CD4-positive, alpha-beta memory T cell (primary cell): Measurements from ENCODE around the gene TPK1. TPM values are rescaled to one million over a fixed set of nuclear protein-coding genes. Genes with fewer than 3 reads are reported as not detected.

ENCODE experiments used
- CTCF ChIA-PET: fragments of 350-600 bp; sonication (Branson Sonifier 250); formaldehyde crosslinking; loops from one replicate; lab custom pipeline; 2021; ENCODE audit warnings: inconsistent platforms; ENCODE audit not compliant: partially characterized antibody; lab: Charles Lee
- POLR2A ChIA-PET: fragments of 350-600 bp; sonication (Branson Sonifier 250); formaldehyde crosslinking; loops from one replicate; lab custom pipeline; 2021; ENCODE audit not compliant: partially characterized antibody; lab: Charles Lee
- DNase-seq, 5 donors: peaks; one replicate each; pipeline versions ENCODE4 v3.0.0 to v3.0.0-alpha.2; 2020 to 2022; ENCODE audit warnings: mixed read lengths in 1 of 5
- H3K27ac ChIP-seq: one replicate; pipeline ENCODE4 v1.7.0; 2013; ENCODE audit warnings: low read depth, low read length
- H3K27me3 ChIP-seq: 2 replicates; pipeline ENCODE4 v1.7.0; 2013; ENCODE audit warnings: mild to moderate bottlenecking, low read length, moderate library complexity; ENCODE audit not compliant: insufficient read depth
- H3K36me3 ChIP-seq: 2 replicates; pipeline ENCODE4 v1.7.0; 2013; ENCODE audit warnings: mild to moderate bottlenecking, low read length, moderate library complexity; ENCODE audit not compliant: insufficient read depth
- H3K4me1 ChIP-seq: 2 replicates; pipeline ENCODE4 v1.7.0; 2013; ENCODE audit warnings: mild to moderate bottlenecking, low read length, moderate library complexity; ENCODE audit not compliant: insufficient read depth
- H3K4me3 ChIP-seq, 2 donors: one replicate each; pipeline ENCODE4 v1.7.0; 2013; ENCODE audit warnings: low read length in 2 of 2, mild to moderate bottlenecking in 1 of 2
- H3K9me3 ChIP-seq, 2 donors: one replicate each; pipeline ENCODE4 v1.7.0; 2013; ENCODE audit warnings: low read length in 2 of 2, control low read depth in 1 of 2; ENCODE audit not compliant: control insufficient read depth in 1 of 2
- H3K27ac Mint-ChIP-seq, 7 donors: one replicate each; pipeline ENCODE4 v1.8.0; 2020 to 2021; ENCODE audit warnings: mixed read lengths in 7 of 7, mild to moderate bottlenecking in 6 of 7, inconsistent platforms in 3 of 7, moderate library complexity in 3 of 7
- H3K27me3 Mint-ChIP-seq, 2 donors: one replicate each; pipeline ENCODE4 v1.8.0; 2020 to 2021; ENCODE audit warnings: mixed read lengths in 2 of 2
- H3K36me3 Mint-ChIP-seq, 2 donors: one replicate each; pipeline ENCODE4 v1.8.0; 2020 to 2021; ENCODE audit warnings: mixed read lengths in 2 of 2, inconsistent platforms in 1 of 2, mild to moderate bottlenecking in 1 of 2
- H3K4me1 Mint-ChIP-seq, 4 donors: one replicate each; pipeline ENCODE4 v1.8.0; 2020 to 2021; ENCODE audit warnings: mixed read lengths in 4 of 4, mild to moderate bottlenecking in 1 of 4
- H3K4me3 Mint-ChIP-seq, 8 donors: one replicate each; pipeline ENCODE4 v1.8.0; 2020 to 2021; ENCODE audit warnings: mixed read lengths in 8 of 8, mild to moderate bottlenecking in 7 of 8, moderate library complexity in 6 of 8, inconsistent platforms in 3 of 8
- H3K9me3 Mint-ChIP-seq, 8 donors: one replicate each; pipeline ENCODE4 v1.8.0; 2020 to 2021; ENCODE audit warnings: mixed read lengths in 8 of 8, mild to moderate bottlenecking in 5 of 8, inconsistent platforms in 3 of 8, moderate library complexity in 1 of 8
- intact Hi-C: fragments of 100-400 bp; cut with micrococcal nuclease; formaldehyde crosslinking; loops from one replicate; pipeline ENCODE4 v1.15.1; 2023
- polyA plus RNA-seq, 2 donors: library from polyadenylated mRNA; unstranded; fragments of 300-500 nt; fragmentation: Illumina TruSeq; gene quantifications; one replicate each; pipeline ENCODE4 v1.2.3, GENCODE V29; 2021
- total RNA-seq, 2 experiments: library from RNA; stranded (reverse); gene quantifications; one replicate each; pipeline ENCODE4 v1.2.3, GENCODE V29; 2021

The TPK1 gene
- total and polyA plus RNA-seq, 4 experiments from 2014 or later: 25.2 to 30.7 (median 27.8) TPM

DNA sequence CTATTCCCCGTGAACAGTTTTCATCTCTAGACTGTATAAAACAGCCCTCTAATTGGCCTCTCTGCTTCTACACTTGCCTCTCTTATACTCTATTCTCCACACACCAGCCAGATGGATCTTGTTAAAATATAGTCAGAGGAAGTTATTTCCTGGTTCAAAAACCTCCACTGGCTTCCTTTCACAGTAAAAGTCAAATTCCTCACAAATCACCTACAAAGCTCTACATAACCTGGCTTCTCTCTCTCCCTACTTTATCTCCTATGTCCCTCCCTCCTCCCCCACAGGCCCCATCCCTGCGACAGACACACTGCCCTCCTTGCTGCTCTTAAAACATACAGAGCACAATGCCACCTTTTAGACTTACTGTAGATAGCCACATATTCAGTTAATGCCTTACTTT is 60.1 kb downstream of the TPK1 start:
- H3K27ac Mint-ChIP-seq: peak overlapping the region in 1 of 7 donors; percentile 3
- intact Hi-C loops: no loop called here
- H3K4me1 Mint-ChIP-seq: peaks cover 17 to 38% (median 30%) of the 10 kb centered on the region in 4 donors
- ChIA-PET CTCF (no interaction called here), POLR2A (no interaction called here)
- no peaks in the 10 kb centered on the region for H3K9me3 ChIP-seq
- no peaks in the 10 kb centered on the region for H3K27me3 ChIP-seq
- H3K9me3 Mint-ChIP-seq: peaks cover 0 to 4% (median 0%) of the 10 kb centered on the region in 8 donors
- H3K4me1 ChIP-seq: peaks cover 17% of the 10 kb centered on the region
- no peaks in the 10 kb centered on the region for H3K27me3 Mint-ChIP-seq
- no peak overlapping the region for H3K27ac ChIP-seq
- H3K4me3 ChIP-seq: no peak overlapping the region
- no peak overlapping the region for H3K4me3 Mint-ChIP-seq
- H3K36me3 Mint-ChIP-seq: peaks cover 0 to 4% of the 10 kb centered on the region in 2 donors
- no peak for DNase-seq
- no peaks in the 10 kb centered on the region for H3K36me3 ChIP-seq

DNA sequence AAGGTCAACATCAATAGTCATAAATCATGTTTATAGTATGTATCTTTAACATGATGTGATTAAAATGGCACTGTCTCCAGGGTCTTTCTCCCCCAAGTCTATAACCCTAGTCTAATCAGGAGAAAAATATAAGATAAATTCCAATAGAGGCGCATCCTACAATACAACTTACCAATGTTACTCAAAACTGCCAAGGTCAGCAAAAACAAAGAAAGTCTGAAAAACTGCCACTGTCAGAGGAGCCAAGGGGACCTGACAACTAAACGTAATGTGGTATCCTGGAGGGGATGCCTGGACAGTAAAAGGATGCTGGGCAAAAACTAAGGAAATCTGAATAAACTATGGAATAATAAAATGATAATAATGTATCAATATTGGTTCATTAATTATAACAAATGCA is 63.9 kb downstream of the TPK1 start:
- CTCF ChIA-PET: interaction anchor here (2.3 kb wide), 1 partner anchor 14 kb away, joined by 8 read pairs; no protein-coding TSS in a partner anchor
- Histone ChIP-seq H3K27me3 (no peaks in the 10 kb centered on the region), H3K4me1 (peaks cover 11% of the 10 kb centered on the region), H3K9me3 (no peaks in the 10 kb centered on the region), H3K36me3 (no peaks in the 10 kb centered on the region), H3K4me3 (no peak overlapping the region), H3K27ac (no peak overlapping the region)
- no peaks in the 10 kb centered on the region for H3K27me3 Mint-ChIP-seq
- POLR2A ChIA-PET: no interaction called here
- peaks cover 0 to 4% (median 0%) of the 10 kb centered on the region in 8 donors for H3K9me3 Mint-ChIP-seq
- peaks cover 14 to 31% (median 23%) of the 10 kb centered on the region in 4 donors for H3K4me1 Mint-ChIP-seq
- peaks cover 0 to 12% of the 10 kb centered on the region in 2 donors for H3K36me3 Mint-ChIP-seq
- intact Hi-C loops: no loop called here
- H3K27ac Mint-ChIP-seq: no peak overlapping the region
- no peak for DNase-seq
- H3K4me3 Mint-ChIP-seq: no peak overlapping the region

DNA sequence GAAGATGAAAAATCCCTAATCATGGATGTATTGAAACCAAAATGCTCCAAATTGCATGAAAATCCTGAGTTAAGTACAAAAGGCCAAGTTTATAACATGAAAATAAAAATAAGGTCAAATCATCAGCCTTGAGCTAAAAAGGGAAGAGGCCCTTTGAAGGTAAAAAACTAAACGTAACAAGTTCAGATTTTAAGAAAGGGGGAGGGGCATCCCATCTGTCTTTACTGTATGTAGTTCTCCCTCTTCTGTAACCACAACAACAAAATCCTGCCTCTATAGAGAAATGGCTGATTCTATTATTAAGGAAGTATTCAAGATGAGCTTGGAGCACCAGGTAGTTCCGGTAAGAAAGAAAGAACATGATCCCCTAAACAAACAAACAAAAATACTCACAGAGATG is 64.7 kb downstream of the TPK1 start:
- peaks cover 0 to 12% of the 10 kb centered on the region in 2 donors for H3K36me3 Mint-ChIP-seq
- DNase-seq: no peak
- H3K27ac Mint-ChIP-seq: no peak overlapping the region
- H3K4me1 Mint-ChIP-seq: peaks cover 14 to 29% (median 22%) of the 10 kb centered on the region in 4 donors
- POLR2A ChIA-PET: no interaction called here
- Histone ChIP-seq H3K27ac (no peak overlapping the region), H3K9me3 (no peaks in the 10 kb centered on the region), H3K4me1 (peaks cover 11% of the 10 kb centered on the region), H3K36me3 (no peaks in the 10 kb centered on the region), H3K27me3 (no peaks in the 10 kb centered on the region), H3K4me3 (no peak overlapping the region)
- no peak overlapping the region for H3K4me3 Mint-ChIP-seq
- H3K27me3 Mint-ChIP-seq: no peaks in the 10 kb centered on the region
- CTCF ChIA-PET: no interaction called here
- intact Hi-C loops: no loop called here
- H3K9me3 Mint-ChIP-seq: peaks cover 0 to 4% (median 0%) of the 10 kb centered on the region in 8 donors

DNA sequence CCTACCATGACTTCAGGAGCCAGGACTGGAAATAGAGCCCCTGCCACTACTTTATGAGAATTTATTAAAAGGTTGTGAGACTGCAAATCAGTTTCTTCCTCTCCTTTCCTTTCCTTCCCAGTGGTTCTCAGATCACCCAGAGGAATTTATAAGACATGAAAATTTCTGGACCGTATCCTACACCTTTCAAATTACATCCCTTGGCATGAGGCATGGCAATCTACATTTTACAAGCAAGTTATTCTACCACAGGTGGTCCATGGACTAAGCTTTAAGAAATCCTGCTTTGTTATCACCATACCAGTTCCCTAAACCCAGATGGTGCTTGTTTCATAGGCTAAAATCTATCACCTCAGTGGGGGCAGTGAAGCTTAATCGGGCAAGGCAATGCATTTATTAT is 66.5 kb downstream of the TPK1 start:
- Histone ChIP-seq H3K4me3 (no peak overlapping the region), H3K36me3 (no peaks in the 10 kb centered on the region), H3K4me1 (peaks cover 6% of the 10 kb centered on the region), H3K27ac (no peak overlapping the region), H3K9me3 (no peaks in the 10 kb centered on the region), H3K27me3 (no peaks in the 10 kb centered on the region)
- Mint-ChIP-seq H3K9me3 (no peaks in the 10 kb centered on the region), H3K4me1 (peaks cover 12 to 20% (median 16%) of the 10 kb centered on the region in 4 donors), H3K27me3 (no peaks in the 10 kb centered on the region), H3K4me3 (no peak overlapping the region), H3K27ac (no peak overlapping the region), H3K36me3 (peaks cover 1 to 22% of the 10 kb centered on the region in 2 donors)
- ChIA-PET POLR2A (interaction anchor here (1.1 kb wide), 1 partner anchor 67 kb away, joined by 5 read pairs; the partner anchor contains the start of gene TPK1), CTCF (interaction anchor here (1.1 kb wide), 1 partner anchor 67 kb away, joined by 4 read pairs; the partner anchor contains the start of gene TPK1)
- no peak for DNase-seq
- intact Hi-C loops: no loop called here

DNA sequence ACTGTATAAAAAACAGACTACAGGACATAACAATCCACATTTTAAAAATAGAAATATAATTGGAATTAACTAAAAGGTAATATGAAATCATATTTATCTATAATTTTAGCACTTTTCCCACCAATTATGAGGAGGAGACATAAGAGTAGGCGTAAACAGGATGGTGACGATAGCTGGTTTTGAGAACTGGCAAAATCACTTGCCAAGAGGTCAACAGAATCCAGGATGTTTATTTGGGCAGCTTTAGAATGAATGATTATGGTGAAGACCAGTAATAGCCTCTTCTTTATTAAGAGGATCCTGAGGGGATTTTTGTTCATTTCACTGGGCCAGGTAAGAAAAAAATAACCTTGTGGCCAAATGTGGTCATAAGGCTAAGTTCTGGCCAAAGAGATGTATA is 67.2 kb downstream of the TPK1 start:
- Mint-ChIP-seq H3K9me3 (no peaks in the 10 kb centered on the region), H3K4me3 (no peak overlapping the region), H3K36me3 (peaks cover 6 to 28% of the 10 kb centered on the region in 2 donors), H3K4me1 (peaks cover 12 to 20% (median 16%) of the 10 kb centered on the region in 4 donors), H3K27ac (no peak overlapping the region), H3K27me3 (no peaks in the 10 kb centered on the region)
- intact Hi-C loops: no loop called here
- H3K4me3 ChIP-seq: no peak overlapping the region
- CTCF ChIA-PET: interaction anchor here (1.1 kb wide), 1 partner anchor 67 kb away, joined by 4 read pairs; the partner anchor contains the start of gene TPK1
- no peak overlapping the region for H3K27ac ChIP-seq
- no peaks in the 10 kb centered on the region for H3K9me3 ChIP-seq
- H3K4me1 ChIP-seq: peaks cover 6% of the 10 kb centered on the region
- no peak for DNase-seq
- H3K27me3 ChIP-seq: no peaks in the 10 kb centered on the region
- no peaks in the 10 kb centered on the region for H3K36me3 ChIP-seq
- POLR2A ChIA-PET: no interaction called here

DNA sequence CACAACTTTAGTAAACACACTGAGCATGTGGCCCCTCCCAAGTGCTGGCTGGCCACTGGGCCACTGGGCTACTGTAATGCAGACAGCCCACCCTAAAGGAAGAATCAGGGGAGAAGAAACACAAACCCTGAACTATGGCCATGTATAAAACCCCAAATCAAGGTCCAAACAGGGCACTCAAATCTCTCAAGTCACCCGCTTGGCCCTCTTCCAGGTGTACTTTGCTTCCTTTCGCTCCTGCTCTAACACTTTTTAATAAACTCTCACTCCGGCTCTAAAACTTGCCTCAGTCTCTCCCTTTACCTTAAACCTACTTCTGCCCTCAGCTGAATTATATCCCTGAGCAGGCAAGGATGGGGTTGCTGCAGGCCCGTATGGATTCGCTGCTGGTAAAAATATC is 72.6 kb downstream of the TPK1 start:
- Mint-ChIP-seq H3K27ac (peak overlapping the region in 1 of 7 donors; percentile 10), H3K4me3 (peak overlapping the region in 1 of 8 donors; percentile 32), H3K27me3 (no peaks in the 10 kb centered on the region), H3K36me3 (peaks cover 22 to 51% of the 10 kb centered on the region in 2 donors), H3K9me3 (no peaks in the 10 kb centered on the region), H3K4me1 (peaks cover 0 to 8% (median 6%) of the 10 kb centered on the region in 4 donors)
- H3K27ac ChIP-seq: no peak overlapping the region
- intact Hi-C loops: no loop called here
- ChIA-PET CTCF (no interaction called here), POLR2A (interaction anchor here (1.4 kb wide), 1 partner anchor 55 kb away, joined by 3 read pairs; no protein-coding TSS in a partner anchor)
- no peak for DNase-seq
- H3K9me3 ChIP-seq: no peaks in the 10 kb centered on the region
- H3K4me1 ChIP-seq: no peaks in the 10 kb centered on the region
- no peak overlapping the region for H3K4me3 ChIP-seq
- no peaks in the 10 kb centered on the region for H3K36me3 ChIP-seq
- H3K27me3 ChIP-seq: no peaks in the 10 kb centered on the region

DNA sequence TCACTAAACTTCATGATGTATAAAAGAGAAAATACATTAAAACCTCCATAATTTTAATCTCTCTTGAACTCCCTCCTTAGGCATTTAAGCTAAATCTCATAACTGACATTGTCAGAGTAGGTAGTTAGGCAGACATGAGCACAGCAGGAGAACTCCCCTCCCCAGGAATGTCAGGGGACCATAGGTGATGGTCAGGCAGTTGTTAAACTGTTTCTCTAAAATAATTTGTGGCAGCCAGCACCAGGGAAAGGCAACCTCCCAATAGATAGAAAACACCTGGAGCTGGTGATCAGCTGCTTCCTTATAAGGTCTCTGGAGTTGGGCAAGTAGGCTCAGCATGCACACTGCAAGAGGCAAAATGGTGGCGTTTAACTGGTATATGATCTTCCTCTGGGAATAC is 73.0 kb downstream of the TPK1 start:
- Mint-ChIP-seq H3K27me3 (no peaks in the 10 kb centered on the region), H3K36me3 (peaks cover 25 to 54% of the 10 kb centered on the region in 2 donors), H3K27ac (peak overlapping the region in 1 of 7 donors; percentile 14), H3K4me1 (peaks cover 0 to 8% (median 6%) of the 10 kb centered on the region in 4 donors), H3K9me3 (no peaks in the 10 kb centered on the region), H3K4me3 (peak overlapping the region in 1 of 8 donors; percentile 32)
- intact Hi-C loops: no loop called here
- Histone ChIP-seq H3K36me3 (no peaks in the 10 kb centered on the region), H3K27ac (no peak overlapping the region), H3K4me1 (no peaks in the 10 kb centered on the region), H3K9me3 (no peaks in the 10 kb centered on the region), H3K27me3 (no peaks in the 10 kb centered on the region), H3K4me3 (no peak overlapping the region)
- CTCF ChIA-PET: no interaction called here
- no peak for DNase-seq
- POLR2A ChIA-PET: interaction anchor here (1.4 kb wide), 1 partner anchor 56 kb away, joined by 3 read pairs; no protein-coding TSS in a partner anchor
